ENCODE data around the gene B3GNT7.

The B3GNT7 gene

DNA sequence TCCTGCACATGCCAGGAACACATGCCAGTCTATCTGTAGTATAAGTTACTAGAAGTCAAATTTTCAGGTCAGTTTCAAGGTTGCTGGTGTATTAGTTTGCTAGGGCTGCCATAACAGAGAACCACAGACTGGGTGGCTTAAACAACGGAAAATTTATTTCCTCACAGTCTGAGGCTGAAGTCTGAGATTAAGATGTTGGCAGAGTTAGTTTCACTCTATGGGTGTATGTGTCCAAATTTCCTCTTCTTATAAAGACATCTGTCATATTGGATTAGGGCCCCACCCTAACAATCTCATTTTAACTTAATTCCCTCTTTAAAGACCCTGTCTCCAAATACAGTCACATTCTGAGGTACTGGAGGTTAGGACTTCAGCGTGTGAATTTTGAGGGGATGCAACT is 26.5 kb downstream of the B3GNT7 start:
- Mint-ChIP-seq H3K36me3 (ENCODE audit: low read depth) (no peaks in the 10 kb centered on the region), H3K9me3 (no peaks in the 10 kb centered on the region), H3K27ac (no peak overlapping the region), H3K4me1 (peaks cover 21% of the 10 kb centered on the region), H3K27me3 (ENCODE audit: low read depth, poor library complexity) (peaks cover 19% of the 10 kb centered on the region), H3K4me3 (no peak overlapping the region)
- TF ChIP-seq, protein P1, sequence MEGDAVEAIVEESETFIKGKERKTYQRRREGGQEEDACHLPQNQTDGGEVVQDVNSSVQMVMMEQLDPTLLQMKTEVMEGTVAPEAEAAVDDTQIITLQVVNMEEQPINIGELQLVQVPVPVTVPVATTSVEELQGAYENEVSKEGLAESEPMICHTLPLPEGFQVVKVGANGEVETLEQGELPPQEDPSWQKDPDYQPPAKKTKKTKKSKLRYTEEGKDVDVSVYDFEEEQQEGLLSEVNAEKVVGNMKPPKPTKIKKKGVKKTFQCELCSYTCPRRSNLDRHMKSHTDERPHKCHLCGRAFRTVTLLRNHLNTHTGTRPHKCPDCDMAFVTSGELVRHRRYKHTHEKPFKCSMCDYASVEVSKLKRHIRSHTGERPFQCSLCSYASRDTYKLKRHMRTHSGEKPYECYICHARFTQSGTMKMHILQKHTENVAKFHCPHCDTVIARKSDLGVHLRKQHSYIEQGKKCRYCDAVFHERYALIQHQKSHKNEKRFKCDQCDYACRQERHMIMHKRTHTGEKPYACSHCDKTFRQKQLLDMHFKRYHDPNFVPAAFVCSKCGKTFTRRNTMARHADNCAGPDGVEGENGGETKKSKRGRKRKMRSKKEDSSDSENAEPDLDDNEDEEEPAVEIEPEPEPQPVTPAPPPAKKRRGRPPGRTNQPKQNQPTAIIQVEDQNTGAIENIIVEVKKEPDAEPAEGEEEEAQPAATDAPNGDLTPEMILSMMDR (IDR thresholded peaks at IDR 0.05): no peak
- DNase-seq: no peak

DNA sequence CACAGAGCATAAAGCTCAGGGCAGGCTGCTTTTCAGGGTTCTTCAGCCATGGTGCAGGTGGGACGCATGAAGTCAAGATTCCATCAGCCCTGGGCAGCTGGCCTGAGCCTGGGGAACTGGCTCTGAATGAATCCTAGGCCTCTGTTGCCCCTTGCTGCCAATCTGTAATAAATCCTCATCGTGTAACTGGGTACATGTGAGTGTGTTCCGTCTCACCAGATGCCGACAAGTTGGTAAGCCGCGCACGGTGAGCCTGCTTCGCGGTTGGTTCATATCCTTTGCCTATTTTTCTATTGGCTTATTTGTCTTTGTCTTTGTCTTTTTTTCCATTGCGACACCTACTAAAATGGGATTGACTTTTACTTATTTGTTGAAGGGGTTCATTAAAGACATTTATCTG is 27.7 kb downstream of the B3GNT7 start:
- Mint-ChIP-seq H3K36me3 (ENCODE audit: low read depth) (no peaks in the 10 kb centered on the region), H3K4me3 (no peak overlapping the region), H3K27me3 (ENCODE audit: low read depth, poor library complexity) (peaks cover 19% of the 10 kb centered on the region), H3K9me3 (no peaks in the 10 kb centered on the region), H3K27ac (no peak overlapping the region), H3K4me1 (peaks cover 21% of the 10 kb centered on the region)
- TF ChIP-seq, protein P1 (IDR thresholded peaks at IDR 0.05): no peak
- no peak for DNase-seq

DNA sequence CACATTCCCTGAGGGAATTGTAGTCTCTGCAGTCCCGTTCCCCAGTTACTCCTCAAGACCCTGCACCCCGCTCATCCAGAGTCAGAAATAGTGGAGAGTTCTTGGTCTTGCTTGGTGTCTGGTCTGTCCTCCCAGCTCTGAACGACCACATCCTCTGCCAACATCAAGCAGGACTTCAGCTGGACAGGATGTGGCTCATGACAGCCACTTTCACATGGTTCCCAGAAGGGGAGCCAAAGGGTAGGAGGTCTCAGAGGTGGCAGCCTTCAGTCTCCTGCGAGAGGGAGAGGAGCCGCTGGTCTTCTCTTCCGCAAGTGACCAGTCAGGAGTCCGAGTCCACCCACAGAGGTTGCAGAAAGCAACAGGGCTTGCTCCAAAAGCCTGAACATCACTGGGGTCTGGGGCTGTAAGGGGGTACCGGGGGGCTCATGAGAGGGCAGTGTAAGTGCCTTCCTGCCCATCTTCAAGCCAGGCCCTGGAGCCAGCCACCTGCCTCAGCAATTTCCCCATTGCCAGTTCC is 29.8 kb downstream of the B3GNT7 start:
- peaks cover 21% of the 10 kb centered on the region for H3K27me3 Mint-ChIP-seq (ENCODE audit: low read depth, poor library complexity)
- H3K36me3 Mint-ChIP-seq (ENCODE audit: low read depth): no peaks in the 10 kb centered on the region
- peaks cover under 1% of the 10 kb centered on the region for H3K9me3 Mint-ChIP-seq
- TF ChIP-seq, protein P1 (IDR thresholded peaks at IDR 0.05): no peak
- H3K27ac Mint-ChIP-seq: no peak overlapping the region
- no peak overlapping the region for H3K4me3 Mint-ChIP-seq
- H3K4me1 Mint-ChIP-seq: peaks cover 12% of the 10 kb centered on the region
- no peak for DNase-seq

DNA sequence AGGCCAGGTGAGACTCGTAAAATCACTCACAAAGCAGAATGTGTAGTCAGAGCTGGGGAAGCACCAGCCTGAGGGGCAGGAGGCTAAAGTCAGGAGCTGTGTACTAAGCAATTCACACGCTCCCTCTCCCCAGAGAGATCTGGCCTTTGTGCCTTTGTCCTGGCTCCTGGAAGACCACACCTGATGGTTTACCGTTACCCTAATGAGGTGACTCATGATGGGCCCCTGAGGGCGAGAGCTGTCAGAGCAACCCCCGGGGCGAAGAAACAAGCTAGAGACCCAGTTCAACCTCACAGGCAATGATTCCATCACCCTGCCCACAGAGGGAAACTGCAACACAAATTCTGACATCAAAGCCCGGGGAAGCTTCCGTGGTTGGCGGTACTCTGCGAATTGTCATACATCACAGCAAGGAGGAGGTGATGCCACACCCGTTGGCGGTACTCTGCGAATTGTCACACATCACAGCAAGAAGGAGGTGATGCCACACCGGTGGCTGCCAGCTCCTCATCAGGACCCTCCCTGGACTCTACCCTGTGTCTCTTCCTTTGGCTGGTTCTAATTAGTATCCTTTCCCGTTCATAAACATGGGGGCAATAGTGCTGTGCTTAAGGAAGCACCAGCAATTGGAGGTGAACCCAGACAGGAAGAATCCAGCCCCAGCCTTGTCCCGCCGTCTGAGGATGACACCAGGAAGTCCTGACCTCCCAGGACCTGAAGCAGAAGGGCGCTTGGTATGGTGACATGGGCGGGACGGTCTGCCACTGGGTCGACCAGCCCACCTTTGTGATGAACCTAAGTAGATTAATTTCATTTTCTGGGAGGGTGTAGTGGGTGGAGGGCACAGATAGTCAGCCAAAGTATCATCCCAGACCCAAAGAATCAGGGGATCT is 30.5 kb downstream of the B3GNT7 start:
- no peak for DNase-seq
- Mint-ChIP-seq H3K36me3 (ENCODE audit: low read depth) (no peaks in the 10 kb centered on the region), H3K9me3 (peaks cover 8% of the 10 kb centered on the region), H3K4me1 (peaks cover 12% of the 10 kb centered on the region), H3K27ac (no peak overlapping the region), H3K4me3 (no peak overlapping the region), H3K27me3 (ENCODE audit: low read depth, poor library complexity) (peaks cover 17% of the 10 kb centered on the region)
- TF ChIP-seq, protein P1 (IDR thresholded peaks at IDR 0.05): no peak

DNA sequence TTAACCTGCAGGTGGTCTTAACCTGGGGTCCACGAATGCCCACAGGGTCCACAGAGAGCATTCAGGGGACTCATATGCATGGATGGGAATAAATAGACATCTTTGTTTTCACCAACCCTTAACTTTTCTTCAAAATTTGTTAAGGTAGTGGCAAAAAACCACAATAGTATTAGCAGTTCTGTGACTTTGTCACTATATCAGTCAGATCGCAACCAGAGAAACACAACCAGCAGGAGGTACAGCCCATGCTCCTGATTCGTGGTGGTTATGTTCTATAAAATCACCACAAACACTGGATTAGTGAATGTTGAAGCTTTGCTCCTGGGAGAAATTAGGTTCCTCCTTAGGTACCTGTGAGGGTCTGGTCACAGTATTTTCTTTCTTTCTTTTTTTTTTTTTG is 31.6 kb downstream of the B3GNT7 start:
- Mint-ChIP-seq H3K9me3 (peaks cover 18% of the 10 kb centered on the region), H3K27ac (no peak overlapping the region), H3K4me3 (no peak overlapping the region), H3K4me1 (peaks cover 12% of the 10 kb centered on the region), H3K36me3 (ENCODE audit: low read depth) (no peaks in the 10 kb centered on the region), H3K27me3 (ENCODE audit: low read depth, poor library complexity) (peaks cover 14% of the 10 kb centered on the region)
- no peak for DNase-seq
- TF ChIP-seq, protein P1 (IDR thresholded peaks at IDR 0.05): no peak

All from nephron progenitor cell (in vitro differentiated cells).